Muscle of back (tissue), 11 donors: Measurements from ENCODE around the gene ATP7B. TPM values are rescaled to one million over a fixed set of nuclear protein-coding genes. Genes with fewer than 3 reads are reported as not detected.
"Not testable (repeated sequence)": the region's sequence is repeated elsewhere in the genome, so short reads cannot be mapped to it uniquely, and the experiment has no call there.

Source experiments
- DNase-seq, 3 donors: peaks; one replicate each; pipeline versions ENCODE4 v3.0.0 to v3.0.0-alpha.2; 2013
- polyA plus RNA-seq, 10 donors: library from polyadenylated mRNA; unstranded; fragments of 120-200 nt; gene quantifications; one replicate each; pipeline ENCODE4 v1.2.1, GENCODE V29; 2013; ENCODE audit not compliant: insufficient read length in 10 of 10

Gene ATP7B
- polyA plus RNA-seq, 10 donors = 5.0 to 7.5 (median 6.5) TPM

DNA sequence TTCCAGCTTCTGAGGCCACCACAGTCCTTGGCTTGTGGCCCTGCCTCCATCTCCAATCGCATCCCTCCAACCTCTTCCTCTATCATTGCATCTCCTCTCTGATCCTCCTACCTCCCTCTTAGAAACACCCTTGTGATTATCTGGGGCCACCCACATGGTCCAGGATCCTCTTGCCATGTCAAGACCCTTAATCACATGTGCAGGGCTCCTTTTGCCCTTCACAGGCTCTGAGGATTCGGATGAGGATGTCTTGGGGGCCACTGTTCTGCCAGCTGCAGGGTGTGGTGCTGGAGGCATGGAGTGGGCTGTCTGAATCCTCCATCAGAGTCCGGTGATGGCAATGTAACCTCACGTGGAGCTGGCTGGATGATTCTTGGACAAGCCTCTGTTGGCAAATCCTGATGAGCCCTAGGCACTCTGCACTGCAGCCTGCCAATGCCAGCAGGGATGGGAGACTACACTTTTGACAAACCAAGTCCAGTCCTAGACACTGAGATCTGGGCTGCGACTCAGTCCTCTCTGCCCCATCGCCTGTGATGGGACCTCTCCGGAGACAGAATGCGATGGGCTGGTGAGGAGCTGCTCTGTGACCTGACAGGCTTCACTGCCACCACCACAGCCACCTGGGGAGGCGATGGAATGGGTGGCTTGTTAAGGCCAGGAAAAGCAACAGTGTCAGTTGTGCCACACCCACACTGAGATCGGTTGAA is 88.3 kb downstream of the ATP7B start:
- no peak for DNase-seq

DNA sequence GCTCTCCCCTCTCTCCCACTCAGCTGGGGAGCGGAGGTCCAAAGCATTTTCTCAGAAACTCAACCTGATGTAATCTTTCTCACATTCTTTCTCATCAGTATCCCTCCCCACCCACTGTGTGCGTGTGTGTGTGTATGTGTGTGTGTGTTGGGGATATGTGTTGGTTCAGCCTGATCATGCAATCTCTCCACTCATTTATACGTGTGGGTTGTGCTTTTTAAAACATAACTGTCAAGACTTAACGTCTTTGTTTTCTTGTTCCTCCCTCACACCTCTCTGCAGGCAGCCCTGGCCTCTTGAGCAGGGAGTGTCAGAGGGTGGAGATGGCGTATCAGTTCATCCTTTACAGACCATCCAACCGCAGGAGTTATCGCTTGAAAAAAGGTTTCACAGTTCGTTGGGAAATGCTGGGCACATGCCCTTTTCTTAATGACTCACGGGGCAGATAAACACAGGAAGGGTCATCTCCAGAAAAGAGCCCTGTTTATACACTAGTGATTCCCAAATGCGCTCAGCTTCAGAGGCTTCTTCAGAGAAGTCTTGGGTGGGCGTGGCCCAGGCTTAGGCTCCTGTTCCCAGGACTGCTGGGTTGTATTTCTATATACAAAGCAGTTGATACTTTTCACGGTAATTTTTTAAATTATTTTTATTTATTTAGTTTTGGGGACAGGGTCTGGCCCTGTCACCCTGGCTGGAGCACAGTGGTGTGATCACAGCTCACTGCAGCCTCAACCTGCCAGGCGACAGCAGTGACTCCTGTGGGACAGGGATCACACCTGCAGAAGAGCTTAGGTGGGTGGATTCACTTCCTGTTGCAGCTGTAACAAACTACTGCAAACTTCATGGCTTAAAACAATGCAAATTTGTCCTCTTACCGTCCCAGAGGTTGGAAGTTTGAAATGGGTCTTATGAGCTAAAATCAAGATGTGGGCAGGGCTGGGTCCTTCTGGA is 89.2 kb downstream of the ATP7B start:
- DNase-seq = no peak

DNA sequence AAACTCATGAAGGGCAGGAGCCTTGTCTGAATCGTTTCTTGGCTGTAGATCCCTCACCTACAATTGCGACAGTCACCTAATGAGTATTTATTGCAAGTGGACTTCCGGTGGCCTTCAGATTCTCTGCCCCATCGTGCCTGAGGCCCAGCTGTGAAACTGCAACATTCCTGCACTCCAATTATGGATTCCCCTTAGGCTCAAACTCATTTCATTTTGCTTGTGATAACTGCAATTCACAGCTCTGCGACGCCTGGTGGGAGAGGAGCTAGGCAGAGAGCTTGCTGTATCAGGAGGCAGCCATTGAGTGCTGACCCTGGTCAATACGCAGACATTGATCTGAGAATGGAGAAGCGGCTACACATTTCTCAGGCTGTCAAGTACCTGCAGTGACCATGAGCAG is 90.5 kb downstream of the ATP7B start:
- DNase-seq = no peak

DNA sequence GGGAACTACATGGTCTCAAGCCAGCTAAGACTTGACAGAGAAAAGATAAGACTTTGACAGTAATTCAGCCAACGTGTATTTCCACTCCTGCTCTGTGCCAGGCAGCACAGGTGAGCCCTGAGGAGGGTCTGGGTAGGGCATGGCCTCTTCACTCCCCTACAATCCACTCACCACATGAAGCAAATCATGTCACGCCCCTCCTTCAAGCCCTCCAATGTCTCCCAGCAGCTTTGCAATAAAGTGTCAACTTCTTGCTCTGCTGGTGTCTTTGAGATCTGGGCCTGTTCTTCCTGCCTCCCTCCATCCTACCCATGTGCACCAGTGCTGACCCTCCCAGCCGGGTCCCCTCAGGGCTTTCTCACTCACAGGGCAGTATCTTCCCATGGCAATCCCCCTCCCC is 91.0 kb downstream of the ATP7B start:
- no peak for DNase-seq

DNA sequence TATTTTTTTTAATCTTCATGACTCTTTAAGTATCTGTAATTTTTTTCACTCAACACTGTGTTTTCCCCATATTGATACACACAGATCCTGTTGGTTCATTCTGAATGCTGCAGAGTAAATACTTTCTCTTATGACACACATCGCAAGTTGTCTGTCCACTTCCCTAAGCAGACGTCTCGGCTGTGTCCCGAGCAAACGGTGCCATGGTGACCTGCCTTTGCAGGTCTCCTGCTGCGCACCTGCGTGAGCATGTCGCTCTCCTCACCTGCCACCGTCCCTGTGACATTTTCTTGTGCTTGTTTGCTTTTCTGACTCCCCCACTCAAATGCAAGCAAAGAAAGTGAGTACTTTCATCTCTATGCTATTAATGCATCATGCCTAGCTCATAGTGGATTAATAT is 91.7 kb downstream of the ATP7B start:
- DNase-seq = no peak

DNA sequence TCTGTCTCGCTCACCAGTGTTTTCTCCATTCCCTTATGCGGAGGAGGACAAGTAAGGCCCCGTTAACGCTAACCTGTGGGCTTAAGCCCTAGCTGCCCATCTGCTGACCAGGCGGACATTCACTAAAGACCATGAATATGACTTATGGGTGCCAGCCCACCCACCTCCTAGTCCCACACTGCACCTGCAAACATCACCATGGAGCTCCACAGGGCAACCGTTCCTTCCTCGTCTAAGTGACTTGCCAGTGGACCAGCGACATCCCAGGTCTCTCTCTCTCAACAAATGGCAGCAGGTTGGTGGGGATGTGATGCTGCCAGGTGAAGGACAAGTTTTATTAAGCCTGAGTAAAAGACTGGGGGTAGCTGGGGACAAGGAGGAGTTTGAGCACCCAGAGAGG is 94.3 kb downstream of the ATP7B start:
- no peak for DNase-seq

DNA sequence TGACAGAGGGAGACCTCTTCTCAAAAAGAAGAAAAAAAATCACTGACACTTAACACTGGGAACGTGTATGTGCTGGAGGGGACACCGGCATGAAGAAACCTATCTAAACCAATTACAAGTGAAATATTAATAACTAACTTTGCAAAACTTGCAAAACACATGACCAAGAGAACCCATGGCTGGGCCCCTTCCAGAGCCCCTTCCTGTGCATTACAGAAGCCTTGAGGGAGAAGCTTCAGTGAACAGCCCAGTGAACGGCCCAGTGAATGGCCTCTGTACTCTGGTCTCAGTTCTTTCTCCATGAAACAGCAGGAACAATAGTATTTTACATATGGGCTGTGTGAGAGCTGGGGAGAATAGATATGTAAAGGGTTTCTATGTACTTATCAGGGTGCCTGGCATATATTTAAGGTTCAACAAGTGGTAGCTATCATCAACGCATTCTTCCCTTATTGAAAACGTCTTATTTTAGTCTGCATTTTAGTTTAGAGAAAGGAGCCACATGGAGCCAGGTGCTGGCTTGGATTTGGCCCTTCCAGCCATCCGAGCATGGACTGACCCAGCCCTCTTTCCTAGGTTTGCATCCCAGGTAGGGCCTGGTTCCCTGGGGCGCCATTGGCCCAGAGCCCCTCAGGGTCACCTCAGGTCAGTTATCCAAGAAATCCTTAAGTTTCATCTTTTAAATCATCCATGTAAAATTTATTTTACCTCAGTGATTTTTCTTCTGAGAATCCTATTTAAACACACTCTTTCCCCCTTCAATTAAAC is 95.0 kb downstream of the ATP7B start:
- DNase-seq = no peak

DNA sequence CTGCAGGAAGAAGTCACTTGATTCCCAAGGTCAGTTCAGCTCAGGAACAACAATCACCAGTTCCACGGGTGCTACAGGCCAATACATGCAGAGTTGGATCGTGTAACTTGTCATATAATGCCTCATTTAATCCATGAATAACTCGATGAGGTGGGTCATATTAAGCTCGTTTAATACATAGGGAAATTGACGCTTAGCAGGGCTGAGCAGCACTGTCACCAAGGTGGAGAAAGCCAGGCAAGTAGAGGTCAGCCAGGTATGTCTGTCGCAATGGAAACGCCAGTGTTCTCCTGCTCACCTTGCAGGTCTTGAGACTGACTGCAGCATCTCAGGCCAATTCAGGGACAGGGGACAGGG is 97.1 kb downstream of the ATP7B start:
- no peak for DNase-seq

DNA sequence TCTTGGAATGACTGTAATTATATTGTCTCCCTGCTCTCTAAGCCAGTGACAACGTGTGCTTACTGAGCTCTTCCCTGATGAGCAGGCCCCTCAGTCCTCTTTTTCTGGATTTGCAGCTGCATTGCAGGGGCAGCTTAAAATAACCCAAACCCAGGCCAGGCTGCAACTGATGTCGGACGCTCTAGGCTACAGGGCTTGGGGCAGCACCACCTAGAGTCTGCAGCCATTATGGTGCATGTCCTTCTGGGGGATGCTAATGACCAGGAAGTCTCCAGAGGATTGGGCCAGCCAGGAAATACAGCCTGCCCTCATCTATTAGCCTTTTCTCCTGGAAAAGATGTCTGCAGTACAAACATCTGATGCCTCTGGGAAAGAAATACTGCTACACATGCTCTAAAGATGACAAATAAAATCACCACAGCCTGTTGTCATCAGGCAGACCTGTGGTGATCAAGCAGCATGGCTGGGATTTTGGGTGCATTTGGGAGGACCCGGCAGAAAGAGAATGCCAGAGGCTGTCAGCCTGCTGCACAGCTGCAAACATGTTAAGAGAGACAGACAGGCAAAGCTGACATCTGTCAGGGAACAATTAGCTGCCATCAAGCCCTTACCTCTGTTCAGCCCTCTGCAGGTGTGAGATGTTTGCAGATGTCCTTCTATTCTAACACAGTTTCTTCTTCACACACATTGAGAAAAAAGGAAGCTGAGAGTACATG is 97.7 kb downstream of the ATP7B start:
- peak in 1 of 3 donors; percentile 26 for DNase-seq

DNA sequence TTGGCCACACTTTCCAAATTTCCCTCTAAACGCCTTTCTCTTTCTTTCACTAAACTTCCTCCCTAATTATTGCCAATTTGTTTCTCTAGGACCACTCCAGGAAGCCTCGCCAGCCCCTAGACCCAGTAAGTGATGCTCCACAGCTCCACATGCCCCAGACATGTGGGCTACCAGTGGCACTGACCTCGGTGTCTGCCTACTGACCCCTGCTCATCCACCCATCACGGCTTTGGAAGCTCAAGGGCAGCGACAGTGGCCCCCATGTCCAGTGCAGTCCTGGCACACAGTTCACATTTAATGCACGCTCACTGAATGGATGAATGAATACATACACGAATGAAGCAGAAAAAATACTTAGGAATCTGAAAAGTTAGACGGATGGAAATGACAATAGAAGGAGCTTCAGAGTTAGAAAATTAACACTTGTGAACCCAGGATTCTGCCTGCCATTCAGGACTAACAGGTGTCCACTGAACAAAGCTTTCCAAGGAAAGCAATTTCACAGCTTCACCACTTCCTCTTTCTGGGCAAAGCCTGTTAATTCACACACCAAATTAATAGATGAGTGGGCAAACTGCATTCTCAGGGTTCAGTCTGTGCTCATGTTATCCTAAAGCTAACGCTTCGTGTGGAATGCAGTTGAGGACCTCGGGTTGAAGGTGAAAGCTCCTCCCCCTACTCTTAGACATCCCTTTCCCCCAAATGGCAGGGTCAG is 98.6 kb downstream of the ATP7B start:
- DNase-seq = no peak

DNA sequence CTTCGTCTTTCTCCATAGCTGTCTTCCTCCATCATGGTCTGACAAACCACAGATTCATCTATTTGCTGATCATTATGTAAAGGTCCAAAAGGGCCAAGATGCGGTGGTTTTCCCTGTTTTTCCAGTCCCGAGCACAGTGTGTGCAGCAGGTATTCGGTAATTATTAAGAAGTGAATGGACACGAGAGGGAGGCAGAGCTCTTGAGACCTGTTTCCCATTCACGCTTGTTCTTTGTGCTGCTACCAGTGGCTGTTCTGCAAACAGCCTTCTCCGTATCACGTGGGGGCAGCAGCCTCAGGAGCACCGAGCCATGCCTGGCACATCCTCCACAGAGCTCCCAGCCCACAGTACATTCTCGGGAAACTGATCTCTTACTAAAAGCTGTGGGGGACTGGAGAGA is 99.2 kb downstream of the ATP7B start:
- DNase-seq = no peak

DNA sequence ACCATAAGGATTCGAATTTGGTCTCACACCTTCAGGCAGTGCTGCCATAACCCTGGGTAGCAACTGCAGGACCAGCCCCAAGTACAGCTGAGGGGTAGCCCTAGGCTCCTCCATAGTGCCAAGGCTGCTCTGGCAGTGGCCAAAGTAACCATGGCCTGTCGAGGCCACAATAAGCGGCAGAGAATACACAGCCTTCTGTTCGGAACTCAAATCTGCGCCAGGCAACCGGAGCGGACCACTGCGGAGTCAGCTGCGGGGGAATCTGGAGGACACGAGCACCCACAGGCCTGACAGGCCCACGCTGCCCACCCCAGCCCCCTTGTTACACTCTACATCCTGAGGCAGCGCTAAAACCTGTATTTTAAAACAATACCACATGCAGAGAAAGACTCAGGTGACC is 100.7 kb downstream of the ATP7B start:
- DNase-seq = no peak

DNA sequence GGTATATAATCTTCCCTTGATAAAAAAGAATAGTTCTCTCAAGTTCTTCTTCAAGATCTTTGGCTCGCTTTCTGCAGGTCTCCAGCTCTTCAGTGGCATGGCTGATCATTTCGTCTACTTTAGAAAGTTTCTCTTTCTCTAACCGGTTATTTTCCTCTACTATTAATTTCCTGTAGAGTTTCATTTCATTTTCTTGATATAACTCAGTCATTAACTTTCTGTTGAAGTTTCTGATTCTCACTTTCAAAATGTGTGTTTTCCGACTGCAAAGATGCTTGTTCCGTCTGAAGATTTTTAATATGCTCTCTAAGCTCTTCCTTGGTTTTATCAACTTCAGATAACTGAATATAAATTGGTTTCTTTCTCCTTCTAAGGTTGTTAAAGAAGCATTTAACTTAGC is 102.0 kb downstream of the ATP7B start:
- DNase-seq = not testable (repeated sequence)

DNA sequence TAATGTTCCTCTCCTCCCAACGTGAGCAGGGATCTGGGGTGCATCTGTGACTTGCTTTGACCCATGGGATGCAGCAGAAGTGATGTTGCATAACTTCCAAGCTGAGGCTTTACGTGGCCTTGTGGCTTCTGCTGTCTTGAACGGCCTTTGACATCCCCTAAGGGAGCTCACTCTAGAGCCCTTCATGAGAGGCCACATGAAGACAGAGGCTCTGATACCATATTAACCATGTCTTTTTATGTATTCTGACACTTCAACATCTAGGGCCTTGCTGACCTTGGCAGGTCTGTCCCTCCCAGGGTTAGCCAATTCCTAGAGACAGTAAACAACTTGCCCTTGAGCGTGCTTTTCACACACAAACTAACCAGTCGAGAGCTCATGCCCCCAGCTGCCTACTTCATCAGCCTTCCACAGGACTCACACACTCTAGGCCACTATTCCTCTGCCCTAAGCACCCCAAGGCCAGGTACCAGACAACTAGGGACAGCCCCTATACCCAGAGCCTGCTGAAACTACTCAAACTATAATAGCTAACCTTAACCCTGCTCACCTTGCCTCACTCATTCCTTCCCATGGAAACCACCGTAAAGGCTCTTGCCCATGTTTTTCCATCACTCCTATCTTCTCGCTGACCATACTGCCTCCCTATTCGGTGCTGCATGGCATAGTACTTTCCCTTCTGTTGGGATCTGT is 104.1 kb downstream of the ATP7B start:
- no peak for DNase-seq

DNA sequence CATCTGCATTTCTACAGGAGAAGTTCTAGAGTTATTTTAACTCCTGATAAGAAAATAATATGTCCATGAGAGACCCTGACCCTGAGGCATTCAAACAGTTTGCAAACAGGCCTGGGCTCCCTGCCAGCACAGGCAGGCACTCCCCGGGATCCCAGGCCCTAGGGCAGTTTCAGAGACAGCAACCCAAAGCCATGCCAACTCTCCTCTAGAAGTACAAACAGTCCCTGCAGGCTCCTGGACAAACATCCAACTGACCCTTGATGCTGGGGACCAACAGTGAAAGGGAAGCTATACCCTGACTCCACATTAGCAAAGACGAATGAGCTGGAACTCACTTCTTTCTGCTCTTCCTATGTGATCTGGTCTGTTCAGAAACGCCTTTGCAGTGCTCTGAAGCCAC is 104.7 kb downstream of the ATP7B start:
- DNase-seq = no peak

DNA sequence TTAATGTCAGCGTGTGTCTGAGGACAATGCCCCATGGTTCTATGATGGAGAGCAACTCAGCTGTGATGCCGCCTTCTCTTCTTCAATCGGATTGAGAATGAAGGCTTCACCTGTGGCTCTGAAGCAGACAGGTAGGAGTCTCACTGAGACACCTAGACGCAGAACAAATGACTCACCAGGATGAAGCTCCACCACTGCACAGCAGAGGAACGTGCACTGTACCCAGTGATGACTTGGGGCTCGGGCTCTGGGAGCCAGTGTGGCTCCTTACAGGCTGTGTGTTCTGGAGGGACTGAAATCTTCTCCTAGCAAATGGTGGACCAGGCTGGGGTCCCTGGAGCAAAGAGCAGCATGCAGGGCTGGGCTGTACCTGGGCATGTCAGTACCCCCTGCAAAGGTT is 105.5 kb downstream of the ATP7B start:
- DNase-seq = no peak

DNA sequence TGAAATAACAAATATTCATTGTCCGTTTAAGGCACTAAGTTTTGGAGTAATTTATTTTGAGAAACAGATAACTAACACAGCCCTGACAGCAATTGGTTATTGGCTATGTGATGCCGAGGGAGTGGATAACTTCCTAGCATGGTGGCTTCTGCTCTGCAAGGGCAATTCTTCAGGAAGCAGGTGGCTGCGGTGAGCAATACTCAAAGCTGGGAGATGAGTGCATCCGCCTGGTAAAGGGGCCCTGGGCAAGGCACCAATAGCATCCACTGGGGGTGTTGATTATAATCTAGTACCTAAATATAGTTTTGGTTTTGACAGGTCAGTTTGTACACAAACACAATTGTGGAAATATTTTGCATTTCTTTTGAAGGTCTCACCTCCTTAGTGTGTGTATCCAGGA is 108.5 kb downstream of the ATP7B start:
- no peak for DNase-seq

DNA sequence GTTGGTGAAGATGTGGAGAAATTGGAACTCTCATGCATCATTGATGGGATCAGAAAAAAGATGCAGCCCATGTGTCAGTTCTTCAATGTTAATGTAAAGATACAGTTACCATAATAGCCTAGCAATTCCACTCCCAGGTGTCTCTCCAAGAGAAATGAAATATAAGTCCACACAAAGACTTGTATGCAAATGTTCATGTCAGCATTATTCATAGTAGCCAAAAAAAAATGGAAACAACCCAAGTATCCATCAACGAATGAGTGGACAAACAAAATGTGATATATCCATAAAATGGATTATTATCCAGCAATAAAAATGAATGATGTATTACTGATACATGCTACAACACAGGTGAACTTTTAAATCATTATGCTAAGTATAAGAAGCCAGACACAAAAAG is 110.8 kb downstream of the ATP7B start:
- DNase-seq = no peak

DNA sequence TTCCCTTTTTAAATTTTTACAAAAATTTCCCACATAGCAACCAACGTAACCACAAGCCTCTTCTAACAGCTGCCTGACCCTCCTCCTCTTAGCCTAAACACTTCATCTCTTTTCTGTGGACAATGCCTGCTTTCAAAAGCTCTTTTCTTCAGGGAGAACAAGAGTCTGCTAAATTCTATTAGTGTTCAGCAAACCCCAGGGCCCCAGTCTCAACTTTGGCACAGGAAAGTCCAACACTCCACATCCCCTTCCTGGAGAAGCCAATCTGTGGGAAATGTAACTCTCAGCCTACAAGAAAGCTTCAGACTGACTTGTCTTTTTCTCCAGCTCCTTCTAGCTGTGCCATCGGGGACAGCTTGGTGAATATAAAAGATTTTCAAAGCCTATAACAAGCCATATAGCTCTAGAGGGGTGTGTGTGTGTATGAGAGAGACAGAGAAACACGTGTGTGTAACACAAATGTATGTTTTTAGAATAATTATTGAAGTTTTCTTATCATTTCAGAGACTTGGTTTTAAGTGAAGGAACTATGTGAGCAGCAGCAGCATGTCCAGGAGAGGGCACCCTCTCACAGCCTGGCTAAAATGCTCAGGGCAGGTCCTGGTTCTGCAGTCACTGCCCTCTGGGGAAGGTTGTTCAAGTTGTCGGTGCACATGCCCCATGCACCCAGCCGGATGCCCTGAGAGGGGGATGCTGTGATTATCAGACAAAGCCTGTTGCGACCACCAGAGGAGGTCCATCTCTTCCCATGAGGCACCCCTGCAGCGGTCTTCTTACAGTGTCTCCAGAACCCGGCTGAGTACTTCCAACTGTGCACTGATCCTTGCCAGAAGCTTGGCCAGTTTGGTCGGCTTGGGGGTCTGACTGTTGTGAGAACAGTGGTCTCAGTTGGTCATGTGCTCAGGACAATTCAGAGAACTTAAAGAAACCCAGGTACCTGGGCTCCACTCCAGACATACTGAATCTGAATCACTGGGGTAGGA is 115.1 kb downstream of the ATP7B start:
- peak; percentile 19 to 59 (median 46) for DNase-seq
